ENCODE data around the gene ANKRD11.
"Not testable (repeated sequence)": the region's sequence is repeated elsewhere in the genome, so short reads cannot be mapped to it uniquely, and the experiment has no call there.

ANKRD11 gene

GRCh38 chr16:89280546-89281188, 209.7 kb downstream of the ANKRD11 start:
- DNase-seq (ENCODE audit: low read depth): no peak

- DNase-seq (ENCODE audit: low read depth): no peak
Observed at GRCh38 chr16:89279666-89280481, 210.5 kb downstream of the ANKRD11 start.

- no peak for DNase-seq (ENCODE audit: low read depth)
Observed at GRCh38 chr16:89278441-89279240, 211.7 kb downstream of the ANKRD11 start.

- DNase-seq (ENCODE audit: low read depth): no peak
Observed at GRCh38 chr16:89277641-89278341, 212.6 kb downstream of the ANKRD11 start.

- DNase-seq (ENCODE audit: low read depth): no peak
Observed at GRCh38 chr16:89277049-89277448, 213.3 kb downstream of the ANKRD11 start.

GRCh38 chr16:89275837-89276720, 214.3 kb downstream of the ANKRD11 start:
- DNase-seq (ENCODE audit: low read depth): no peak

- DNase-seq (ENCODE audit: low read depth): no peak
Observed at GRCh38 chr16:89275284-89275584, 215.1 kb downstream of the ANKRD11 start.

DNA sequence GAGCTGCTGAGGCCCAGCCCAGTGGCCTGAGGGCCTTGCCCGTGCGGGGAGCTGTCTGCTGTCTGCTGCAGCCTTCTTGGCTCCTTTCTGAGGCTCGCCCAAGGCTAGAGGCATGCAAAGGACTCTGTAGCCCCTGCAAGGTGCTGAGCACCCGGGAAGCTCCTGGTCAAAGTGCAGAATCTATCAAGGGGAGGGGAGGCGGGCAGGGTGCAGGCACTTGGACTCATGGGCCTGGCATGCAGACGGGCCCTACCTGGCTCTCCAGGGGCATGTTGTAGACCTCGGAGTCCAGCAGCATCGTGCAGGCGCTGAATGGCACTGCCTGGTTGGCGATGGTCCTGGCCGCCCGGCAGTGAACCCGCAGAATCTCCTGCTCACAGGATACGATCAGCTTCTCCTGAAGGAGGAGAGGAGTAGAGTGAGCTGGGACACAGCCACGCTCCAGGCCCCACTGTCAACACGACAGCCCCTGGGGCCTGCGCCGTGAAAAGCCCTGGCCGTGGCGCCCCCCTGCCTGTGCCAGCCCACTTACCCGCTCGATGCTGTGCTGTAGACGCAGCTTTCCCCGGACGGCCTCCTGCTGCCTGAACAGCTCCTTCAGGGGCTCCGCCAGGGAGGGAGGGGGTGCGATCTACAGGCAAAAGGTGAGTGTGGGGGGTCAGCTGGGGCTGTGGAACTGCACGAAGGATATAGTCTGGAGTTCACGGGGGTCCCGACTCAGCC, 215.6 kb downstream of the ANKRD11 start:
- no peak for DNase-seq (ENCODE audit: low read depth)

GRCh38 chr16:89273741-89274472, 216.5 kb downstream of the ANKRD11 start:
- no peak for DNase-seq (ENCODE audit: low read depth)

GRCh38 chr16:89272631-89273030, 217.7 kb downstream of the ANKRD11 start:
- no peak for DNase-seq (ENCODE audit: low read depth)

DNA sequence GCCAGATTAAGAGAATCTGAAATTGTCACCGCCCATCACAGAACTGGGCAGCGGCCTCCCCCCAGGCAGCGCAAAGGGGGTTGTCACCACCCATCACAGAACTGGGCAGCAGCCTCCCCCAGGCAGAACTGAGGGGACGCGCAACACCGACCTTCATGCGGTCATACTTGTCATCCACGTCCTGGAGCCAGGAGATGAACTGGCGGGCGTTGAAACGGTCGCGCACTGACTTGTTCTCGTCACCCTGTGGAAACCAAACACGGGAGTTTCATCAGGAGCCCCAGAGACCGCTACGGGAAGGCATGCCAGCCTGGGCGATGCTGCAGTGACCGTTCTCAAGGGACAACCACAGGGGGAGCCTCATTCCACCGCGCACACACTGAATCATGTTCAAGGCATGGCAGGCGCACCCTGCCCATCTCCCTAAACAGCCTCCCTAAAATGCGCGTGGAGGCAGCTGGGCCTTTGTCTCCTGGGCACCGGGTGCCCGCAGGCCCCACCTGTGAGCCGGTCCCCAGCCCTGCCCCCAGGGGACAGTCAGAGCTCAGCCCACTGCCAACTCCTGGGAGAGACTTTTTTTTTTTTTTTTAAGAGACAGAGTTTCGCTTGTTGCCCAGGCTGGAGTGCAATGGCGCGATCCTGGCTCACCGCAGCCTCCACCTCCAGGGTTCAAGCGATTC, 219.6 kb downstream of the ANKRD11 start:
- no peak for DNase-seq (ENCODE audit: low read depth)

- DNase-seq (ENCODE audit: low read depth): no peak
Observed at GRCh38 chr16:89269805-89270665, 220.3 kb downstream of the ANKRD11 start.

DNA sequence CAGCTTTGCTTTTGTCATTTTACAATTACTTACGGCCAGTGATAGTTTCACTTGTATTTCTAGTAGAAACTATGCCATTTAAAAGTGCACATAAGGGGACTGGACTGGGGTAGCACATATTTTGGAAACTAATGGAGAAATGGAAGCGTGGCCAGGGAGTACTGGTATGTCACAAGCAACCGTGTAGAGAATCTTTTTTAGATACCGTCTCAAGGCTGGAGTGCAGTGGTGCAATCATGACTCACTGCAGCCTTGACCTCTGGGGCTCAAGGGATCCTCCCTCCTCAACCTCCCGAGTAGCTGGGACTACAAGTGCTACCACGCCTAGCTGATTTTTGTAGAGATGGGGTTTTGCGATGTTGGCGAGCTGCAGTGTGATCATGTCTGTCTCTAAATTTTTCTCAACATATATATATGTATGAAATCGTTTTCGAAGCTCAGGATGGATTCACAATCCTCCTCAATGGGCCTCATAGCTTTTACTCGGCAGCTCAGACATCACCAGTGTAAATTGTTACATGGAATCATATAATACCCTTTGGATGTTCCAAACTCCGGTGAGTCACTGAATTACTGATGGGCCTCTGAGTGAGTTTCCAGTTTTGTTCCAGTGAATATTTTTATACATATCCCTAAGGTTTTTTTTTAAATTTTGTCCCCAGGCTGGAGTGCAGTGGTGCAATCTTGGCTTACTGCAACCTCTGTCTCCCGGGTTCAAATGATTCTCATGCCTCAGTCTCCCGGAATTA, 221.2 kb downstream of the ANKRD11 start:
- no peak for DNase-seq (ENCODE audit: low read depth)

GRCh38 chr16:89268585-89268984, 221.8 kb downstream of the ANKRD11 start:
- no peak for DNase-seq (ENCODE audit: low read depth)

DNA sequence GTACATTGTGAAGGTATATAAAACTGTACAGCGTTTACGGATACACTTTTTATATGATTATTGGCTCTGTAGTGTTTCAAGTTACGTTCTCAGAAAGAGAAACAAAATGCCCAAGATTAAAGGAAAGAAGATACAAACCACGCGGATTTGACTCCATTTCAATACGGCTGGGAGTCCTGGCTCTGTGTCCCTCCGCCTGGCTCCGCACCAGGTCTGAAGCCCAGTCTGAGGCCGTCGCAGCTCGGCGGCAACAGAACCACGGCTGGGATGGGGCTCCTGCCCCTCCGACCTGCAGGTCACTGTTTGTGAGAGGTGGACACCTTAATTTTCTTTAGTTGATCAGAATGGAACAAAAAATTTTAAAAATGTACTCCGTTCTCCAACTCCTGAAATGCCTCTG, 222.6 kb downstream of the ANKRD11 start:
- not testable (repeated sequence) for DNase-seq (ENCODE audit: low read depth)

- DNase-seq (ENCODE audit: low read depth): no peak
Observed at GRCh38 chr16:89266521-89267134, 223.7 kb downstream of the ANKRD11 start.

GRCh38 chr16:89265647-89266046, 224.7 kb downstream of the ANKRD11 start:
- DNase-seq (ENCODE audit: low read depth): no peak
